GM19372 (cell line): ENCODE measurements around the gene TRAPPC12.
"Not testable (repeated sequence)": the region's sequence is repeated elsewhere in the genome, so short reads cannot be mapped to it uniquely, and the experiment has no call there.

ENCODE experiments used
- ATAC-seq: cut with Tn5 transposase; IDR thresholded peaks from one replicate; pipeline ENCODE4 v1.9.1; 2021; ENCODE audit warnings: mild to moderate bottlenecking, low read depth, moderate library complexity; ENCODE audit not compliant: unreplicated experiment

Gene TRAPPC12

DNA sequence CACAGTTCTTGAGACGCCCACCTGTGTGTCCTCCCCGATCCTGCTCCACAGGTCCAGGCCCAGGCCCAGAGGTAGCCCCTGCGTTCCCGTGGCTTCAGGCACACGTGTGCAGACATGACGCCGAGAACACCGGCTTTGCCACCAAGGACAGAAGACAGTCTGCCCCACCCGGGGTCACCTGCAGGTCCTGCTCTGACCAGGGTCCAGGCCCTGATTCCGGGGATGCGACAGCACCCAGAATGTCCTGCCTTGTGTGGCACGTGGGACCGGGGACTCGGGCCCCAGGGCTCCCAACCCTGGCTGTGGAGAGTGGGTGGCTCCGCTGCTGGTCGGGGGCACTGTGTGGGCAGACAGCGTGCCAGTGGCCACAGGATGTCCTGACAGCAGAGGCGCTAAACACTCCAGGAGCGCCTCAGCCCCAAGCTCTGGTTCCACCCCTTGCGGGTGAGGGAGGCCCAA, 102.9 kb downstream of the TRAPPC12 start:
- no peak for ATAC-seq

DNA sequence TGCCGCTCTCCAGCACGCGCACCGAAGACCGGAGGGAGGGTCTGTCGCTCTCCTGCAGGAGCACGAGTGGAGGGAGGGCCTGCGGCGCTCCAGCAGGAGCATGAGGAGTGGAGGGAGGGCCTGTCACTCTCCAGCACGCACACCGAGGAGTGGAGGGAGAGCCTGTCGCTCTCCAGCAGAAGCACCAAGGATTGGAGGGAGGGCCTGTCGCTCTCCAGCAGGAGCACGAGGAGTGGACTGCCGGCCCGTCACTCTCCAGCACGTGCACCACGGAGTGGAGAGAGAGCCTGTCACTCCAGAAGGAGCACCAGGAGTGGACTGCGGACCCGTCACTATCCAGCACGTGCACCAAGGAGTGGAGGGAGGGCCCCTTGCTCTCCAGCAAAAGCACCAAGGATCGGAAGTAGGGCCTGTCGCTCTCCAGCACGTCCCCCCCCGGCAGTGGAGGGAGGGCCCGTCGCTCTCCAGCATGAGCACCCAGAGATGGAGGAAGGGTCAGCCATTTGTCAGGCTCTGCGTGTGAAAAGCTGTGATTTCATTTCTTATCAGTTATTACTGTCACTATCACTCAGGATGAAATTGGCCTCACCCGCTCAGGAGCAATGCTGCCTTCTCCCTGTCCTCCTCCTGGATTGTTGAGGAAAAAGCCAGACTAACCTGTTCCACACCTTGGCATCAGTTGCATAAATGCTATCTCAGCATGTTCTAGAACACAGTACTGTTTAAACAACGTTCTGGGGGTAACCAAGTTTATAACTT, 103.9 kb downstream of the TRAPPC12 start:
- no peak for ATAC-seq

DNA sequence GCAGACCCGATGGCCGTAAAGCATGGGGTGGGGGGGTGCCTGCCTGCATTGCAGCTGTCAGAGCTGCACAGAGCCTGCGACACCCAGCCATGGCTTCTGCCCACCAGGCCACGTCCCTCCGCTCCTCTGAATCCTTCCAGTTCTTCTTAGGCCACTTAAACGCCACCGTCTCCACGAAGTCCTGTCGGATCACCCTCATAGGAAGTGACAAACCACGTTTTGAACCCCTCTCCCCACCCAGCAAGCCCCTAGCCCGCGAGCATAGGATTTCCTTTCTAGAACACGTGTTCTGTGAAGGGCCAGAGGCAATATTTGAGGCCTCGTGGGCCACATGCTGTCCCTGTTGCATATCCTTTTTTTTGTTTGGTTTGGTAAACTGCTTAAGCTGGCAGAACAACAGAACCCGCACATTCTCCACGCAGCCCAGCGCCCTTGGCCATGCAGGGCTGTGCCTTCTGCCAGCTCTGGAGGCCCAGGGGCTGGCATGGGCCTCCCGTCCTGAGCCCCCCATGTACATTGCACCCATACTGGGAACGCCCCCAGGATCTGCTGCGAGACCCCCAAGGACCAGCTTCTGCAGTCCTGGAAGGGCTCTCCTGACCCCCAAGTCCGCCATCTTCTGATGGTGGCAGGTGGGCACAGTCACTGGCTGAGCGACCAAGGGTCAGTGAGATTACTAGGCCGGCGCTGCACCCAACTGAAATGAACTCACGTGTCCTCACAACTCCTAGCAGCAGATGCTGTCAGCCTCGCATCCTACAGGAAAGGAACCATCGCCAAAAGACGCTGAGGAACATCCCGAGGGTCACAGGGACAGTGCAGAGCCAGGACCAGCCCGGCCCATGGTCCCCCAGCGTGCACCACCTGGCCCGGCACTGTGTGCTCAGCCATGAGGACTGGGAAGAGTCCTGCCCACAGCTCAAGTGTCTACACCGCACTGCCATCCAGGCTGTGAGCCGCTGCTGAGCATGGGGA, 104.8 kb downstream of the TRAPPC12 start:
- no peak for ATAC-seq

DNA sequence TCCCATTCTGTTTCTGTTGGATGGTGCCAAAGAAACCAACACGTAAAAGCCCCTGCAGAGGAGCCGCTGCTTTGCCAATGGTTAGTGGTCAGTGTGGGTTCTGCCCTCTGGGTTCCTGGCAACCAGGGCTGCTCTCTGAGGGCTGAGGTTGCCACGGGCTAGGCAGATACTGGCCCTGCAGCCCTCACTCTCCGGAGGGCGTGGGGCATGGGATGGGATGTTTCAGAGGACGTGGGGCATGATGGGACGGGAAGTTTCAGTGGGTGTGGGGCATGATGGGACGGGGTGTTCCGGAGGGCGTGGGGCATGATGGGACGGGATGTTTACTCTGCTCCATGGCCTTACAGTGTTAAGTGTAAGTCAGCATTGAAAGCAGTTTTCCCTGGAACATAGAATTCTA, 105.7 kb downstream of the TRAPPC12 start:
- no peak for ATAC-seq

- ATAC-seq = no peak
Measured at GRCh38 chr2:3486047-3487027, 106.8 kb downstream of the TRAPPC12 start.

DNA sequence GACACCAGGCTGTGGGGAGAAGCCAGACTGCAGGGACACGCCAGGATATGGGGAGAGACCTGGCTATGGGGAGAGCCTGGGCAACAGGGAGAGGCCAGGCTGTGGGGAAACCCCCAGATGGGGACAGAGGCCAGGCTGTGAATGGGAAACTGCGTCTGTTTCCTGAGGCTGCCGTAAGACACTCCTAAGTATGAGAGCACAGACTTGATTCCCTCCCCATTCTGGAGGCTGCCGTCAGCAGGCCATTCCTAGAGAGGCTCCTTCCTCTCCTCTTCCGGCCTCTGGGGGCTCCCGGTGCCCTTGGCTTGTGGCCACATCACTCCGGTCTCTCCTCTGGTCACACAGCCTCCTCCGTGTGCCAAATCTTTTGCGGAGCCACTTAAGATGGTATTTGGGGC, 107.5 kb downstream of the TRAPPC12 start:
- no peak for ATAC-seq

- ATAC-seq = no peak
Measured at GRCh38 chr2:3487432-3487831, 107.9 kb downstream of the TRAPPC12 start.

DNA sequence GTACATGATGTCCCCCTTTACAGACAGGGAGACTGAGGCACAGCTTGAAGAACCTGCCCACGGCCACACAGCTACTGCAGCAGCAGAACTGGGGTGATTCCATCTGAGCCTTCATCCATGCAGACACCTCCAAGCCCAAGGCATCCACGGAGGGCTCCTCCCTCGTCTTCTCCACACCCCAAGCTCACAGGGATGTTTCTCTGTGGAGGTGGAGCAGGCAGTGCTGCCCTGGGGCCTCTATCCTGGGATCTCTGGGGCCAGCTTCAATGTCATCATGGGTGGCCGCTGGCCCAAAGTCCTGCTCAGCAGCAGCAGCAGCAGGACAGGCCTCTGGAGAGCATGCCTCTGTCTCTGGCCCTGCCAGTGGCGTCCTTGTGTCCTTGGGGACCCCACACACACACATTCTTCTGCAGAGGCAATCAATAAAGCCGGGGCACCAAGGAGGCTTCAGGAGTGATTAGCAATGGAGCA, 108.6 kb downstream of the TRAPPC12 start:
- ATAC-seq = no peak

DNA sequence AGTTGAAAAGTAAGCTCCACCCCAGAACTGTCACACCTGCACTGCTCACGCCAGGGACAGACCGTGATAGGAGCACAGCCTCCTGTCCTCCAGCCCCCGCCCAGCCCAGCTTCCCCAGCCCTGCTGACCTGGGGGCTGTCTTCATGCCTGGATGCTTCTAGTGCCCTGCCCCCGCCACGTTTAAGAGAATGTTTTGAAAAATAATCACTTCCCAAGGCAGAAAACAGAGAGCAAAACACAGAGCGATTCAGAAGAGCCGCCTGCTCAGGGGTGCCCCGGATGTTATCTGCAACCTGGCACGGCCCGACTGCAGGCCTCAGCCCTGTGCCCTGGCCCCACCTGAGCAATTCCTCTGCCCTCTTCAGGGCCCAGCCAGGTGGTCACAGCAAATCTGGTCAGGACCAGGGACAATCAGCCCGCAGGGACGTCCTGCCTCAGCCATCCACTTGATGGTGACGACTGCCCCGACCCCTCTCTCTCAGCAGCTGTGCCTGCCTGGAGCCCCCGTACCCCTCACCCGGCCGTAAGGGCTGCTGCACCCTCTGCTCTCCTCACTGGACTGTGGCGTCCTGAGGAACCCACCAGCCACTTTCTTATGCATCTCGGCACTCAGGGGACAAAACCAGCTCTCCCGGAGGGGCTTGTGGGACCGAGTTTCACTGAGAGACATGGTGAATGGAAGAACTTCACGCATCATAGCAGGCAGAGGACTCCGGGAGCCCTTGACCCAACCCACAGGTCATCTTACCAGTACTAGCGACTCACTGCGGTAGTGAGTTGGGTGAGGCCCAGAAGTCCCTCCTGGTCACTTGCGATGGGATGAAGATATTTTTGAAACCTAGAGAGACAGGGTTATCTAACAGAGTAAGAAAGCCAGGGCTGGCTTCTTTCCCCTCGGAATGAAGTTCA, 109.6 kb downstream of the TRAPPC12 start:
- ATAC-seq = no peak

- no peak for ATAC-seq
Measured at GRCh38 chr2:3489764-3490115, 110.2 kb downstream of the TRAPPC12 start.

- ATAC-seq = no peak
Measured at GRCh38 chr2:3490191-3491170, 111.0 kb downstream of the TRAPPC12 start.

DNA sequence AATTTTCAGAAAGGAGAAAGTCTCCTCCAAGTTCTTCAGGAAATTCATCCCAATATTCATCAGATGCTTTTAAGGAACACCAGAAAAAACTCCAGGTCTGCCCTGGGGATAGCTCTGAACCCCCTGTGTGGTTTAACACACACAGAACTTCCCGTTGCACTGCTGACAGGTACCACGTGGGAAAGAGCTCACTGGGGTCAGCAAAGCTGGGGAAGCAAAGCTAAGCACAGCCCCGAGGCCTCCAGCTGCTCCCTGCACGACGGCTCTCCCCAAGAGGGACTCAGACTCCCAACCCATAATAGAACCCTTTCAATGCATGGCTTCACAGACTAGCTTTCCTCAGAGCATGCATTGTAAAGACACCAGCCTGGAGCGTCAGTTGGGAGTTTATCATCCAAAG, 111.8 kb downstream of the TRAPPC12 start:
- no peak for ATAC-seq

DNA sequence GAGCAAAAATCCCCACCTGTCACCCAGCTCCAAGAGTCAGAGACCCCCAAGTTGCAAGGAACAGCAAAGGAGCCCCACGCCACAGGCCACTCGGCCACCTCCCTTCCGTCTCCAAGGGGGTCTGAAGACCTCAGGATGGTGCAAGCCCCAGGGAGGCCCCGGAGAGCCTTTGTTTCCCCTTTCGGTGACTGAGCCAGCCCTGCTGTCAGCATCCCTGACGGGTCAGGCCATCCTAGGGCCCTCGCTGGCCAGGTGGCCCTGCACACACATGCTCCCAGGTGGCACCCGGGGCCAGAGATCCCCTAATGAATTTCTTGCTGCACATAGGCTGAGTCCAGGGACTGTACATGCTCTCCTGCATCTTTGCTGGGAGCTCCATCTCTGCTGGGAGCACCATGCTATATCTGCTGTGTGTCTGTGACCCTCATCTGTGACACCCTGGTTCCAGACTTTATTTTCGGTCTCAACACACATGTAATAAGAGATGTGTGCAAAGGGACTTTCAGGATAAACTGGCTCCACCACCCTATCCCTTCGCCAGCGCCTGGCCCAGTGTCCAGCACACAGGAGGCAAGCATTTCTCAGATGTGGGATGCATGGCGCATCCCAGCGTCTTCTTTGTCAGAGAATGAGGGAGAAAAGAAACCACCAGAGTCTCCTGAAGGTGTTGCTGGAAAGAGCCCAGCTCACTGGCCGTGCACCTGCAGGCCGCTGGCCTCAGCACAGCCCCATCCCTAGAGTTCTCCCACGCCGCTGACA, 112.4 kb downstream of the TRAPPC12 start:
- no peak for ATAC-seq

GRCh38 chr2:3492475-3492787, 112.9 kb downstream of the TRAPPC12 start:
- ATAC-seq = not testable (repeated sequence)

GRCh38 chr2:3492951-3493614, 113.6 kb downstream of the TRAPPC12 start:
- ATAC-seq = no peak

DNA sequence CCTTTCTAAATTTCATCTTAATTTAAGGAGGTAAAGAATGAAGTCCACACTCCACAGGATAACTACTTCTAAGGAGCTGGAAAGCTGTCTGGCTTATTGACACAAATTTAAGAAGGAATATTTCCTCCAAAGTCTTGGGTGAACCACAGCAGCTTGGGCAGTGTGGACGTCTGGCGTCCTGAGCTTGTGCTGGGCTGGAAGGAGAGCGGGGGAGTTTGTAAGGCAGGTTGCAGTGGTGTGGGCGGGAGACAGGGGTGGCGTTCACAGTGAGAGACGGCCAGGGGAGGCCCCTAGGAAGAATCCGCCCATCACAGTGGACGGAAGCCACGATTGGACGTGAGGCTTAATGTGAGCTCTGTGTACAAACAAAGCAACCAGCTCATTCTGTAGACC, 114.1 kb downstream of the TRAPPC12 start:
- ATAC-seq = no peak
